ENCODE results near the gene APOM. TPM values are rescaled to one million over a fixed set of nuclear protein-coding genes. Genes with fewer than 3 reads are reported as not detected.

The APOM gene
- total and polyA plus RNA-seq, 4 experiments from 2014 or later: 1.3 to 5.2 (median 3.2) TPM

- Mint-ChIP-seq H3K4me3 (no peak overlapping the region), H3K4me1 (peaks cover 0 to 3% (median under 1%) of the 10 kb centered on the region in 4 donors), H3K27ac (peak overlapping the region in 6 of 7 donors; percentile 9 to 83 (median 62)), H3K9me3 (no peaks in the 10 kb centered on the region), H3K36me3 (peaks cover 25 to 71% of the 10 kb centered on the region in 2 donors), H3K27me3 (no peaks in the 10 kb centered on the region)
- intact Hi-C loops (cut with micrococcal nuclease): no loop called here
- H3K36me3 ChIP-seq (ENCODE audit: insufficient read depth, low read length): peaks cover 66% of the 10 kb centered on the region
- no peaks in the 10 kb centered on the region for H3K9me3 ChIP-seq (ENCODE audit: control insufficient read depth in 1 of 2, low read length in 2 of 2)
- ChIA-PET POLR2A (ENCODE audit: partially characterized antibody) (interaction anchor here (1.0 to 1.6 kb wide), 2 partner anchors 12 to 174 kb away, joined by 3 to 4 read pairs; no protein-coding TSS in a partner anchor), CTCF (ENCODE audit: partially characterized antibody) (interaction anchor here (1.0 to 1.9 kb wide), 8 partner anchors 9 to 185 kb away, joined by 3 to 5 read pairs (median 3); partner anchors contain the start of genes LY6G5C and MPIG6B)
- no peaks in the 10 kb centered on the region for H3K27me3 ChIP-seq (ENCODE audit: insufficient read depth, low read length)
- no peaks in the 10 kb centered on the region for H3K4me1 ChIP-seq (ENCODE audit: insufficient read depth, low read length)
- no peak for DNase-seq
- H3K27ac ChIP-seq (ENCODE audit: low read depth, low read length): no peak overlapping the region
- H3K4me3 ChIP-seq (ENCODE audit: low read length in 2 of 2): no peak overlapping the region
Measured at GRCh38 chr6:31690231-31691077, 34.8 kb downstream of the APOM start.

GRCh38 chr6:31691078-31691463, 35.4 kb downstream of the APOM start:
- Mint-ChIP-seq H3K27ac (peak overlapping the region in 3 of 7 donors; percentile 61 to 83 (median 77)), H3K9me3 (no peaks in the 10 kb centered on the region), H3K4me3 (no peak overlapping the region), H3K4me1 (peaks cover 0 to 3% (median under 1%) of the 10 kb centered on the region in 4 donors), H3K27me3 (no peaks in the 10 kb centered on the region), H3K36me3 (peaks cover 24 to 70% of the 10 kb centered on the region in 2 donors)
- Histone ChIP-seq H3K4me1 (ENCODE audit: insufficient read depth, low read length) (no peaks in the 10 kb centered on the region), H3K36me3 (ENCODE audit: insufficient read depth, low read length) (peaks cover 62% of the 10 kb centered on the region), H3K4me3 (ENCODE audit: low read length in 2 of 2) (no peak overlapping the region), H3K27ac (ENCODE audit: low read depth, low read length) (no peak overlapping the region), H3K9me3 (ENCODE audit: control insufficient read depth in 1 of 2, low read length in 2 of 2) (no peaks in the 10 kb centered on the region), H3K27me3 (ENCODE audit: insufficient read depth, low read length) (no peaks in the 10 kb centered on the region)
- ChIA-PET CTCF (ENCODE audit: partially characterized antibody) (interaction anchor here (1.0 to 1.3 kb wide), 5 partner anchors 32 to 185 kb away, joined by 3 to 4 read pairs (median 3); partner anchors contain the start of gene MPIG6B), POLR2A (ENCODE audit: partially characterized antibody) (interaction anchor here (1.0 to 1.6 kb wide), 3 partner anchors 11 to 173 kb away, joined by 3 to 4 read pairs (median 3); no protein-coding TSS in a partner anchor)
- no peak for DNase-seq
- intact Hi-C loops (cut with micrococcal nuclease): no loop called here

GRCh38 chr6:31691564-31692108, 35.9 kb downstream of the APOM start:
- DNase-seq: no peak
- peaks cover 63% of the 10 kb centered on the region for H3K36me3 ChIP-seq (ENCODE audit: insufficient read depth, low read length)
- H3K4me1 ChIP-seq (ENCODE audit: insufficient read depth, low read length): no peaks in the 10 kb centered on the region
- no peaks in the 10 kb centered on the region for H3K27me3 Mint-ChIP-seq
- H3K27me3 ChIP-seq (ENCODE audit: insufficient read depth, low read length): no peaks in the 10 kb centered on the region
- H3K4me3 Mint-ChIP-seq: no peak overlapping the region
- no peak overlapping the region for H3K4me3 ChIP-seq (ENCODE audit: low read length in 2 of 2)
- H3K27ac ChIP-seq (ENCODE audit: low read depth, low read length): no peak overlapping the region
- peaks cover 22 to 69% of the 10 kb centered on the region in 2 donors for H3K36me3 Mint-ChIP-seq
- intact Hi-C loops (cut with micrococcal nuclease): no loop called here
- peaks cover 0 to 3% (median under 1%) of the 10 kb centered on the region in 4 donors for H3K4me1 Mint-ChIP-seq
- ChIA-PET POLR2A (ENCODE audit: partially characterized antibody) (interaction anchor here (1.0 to 1.4 kb wide), 3 partner anchors 11 to 132 kb away, joined by 3 read pairs; no protein-coding TSS in a partner anchor), CTCF (ENCODE audit: partially characterized antibody) (interaction anchor here (1.1 to 1.3 kb wide), 4 partner anchors 31 to 144 kb away, joined by 3 to 4 read pairs (median 3); partner anchors contain the start of gene MPIG6B)
- H3K9me3 Mint-ChIP-seq: no peaks in the 10 kb centered on the region
- no peaks in the 10 kb centered on the region for H3K9me3 ChIP-seq (ENCODE audit: control insufficient read depth in 1 of 2, low read length in 2 of 2)
- peak overlapping the region in 1 of 7 donors; percentile 21 for H3K27ac Mint-ChIP-seq

GRCh38 chr6:31692353-31692752, 36.7 kb downstream of the APOM start:
- H3K27me3 Mint-ChIP-seq: no peaks in the 10 kb centered on the region
- CTCF ChIA-PET (ENCODE audit: partially characterized antibody): interaction anchor here (1.1 kb wide), 1 partner anchor 78 kb away, joined by 3 read pairs; no protein-coding TSS in a partner anchor
- H3K27me3 ChIP-seq (ENCODE audit: insufficient read depth, low read length): no peaks in the 10 kb centered on the region
- peak overlapping the region in 5 of 7 donors; percentile 7 to 63 (median 27) for H3K27ac Mint-ChIP-seq
- H3K36me3 Mint-ChIP-seq: peaks cover 25 to 70% of the 10 kb centered on the region in 2 donors
- no peak for DNase-seq
- no peaks in the 10 kb centered on the region for H3K9me3 Mint-ChIP-seq
- H3K4me1 ChIP-seq (ENCODE audit: insufficient read depth, low read length): peaks cover 2% of the 10 kb centered on the region
- intact Hi-C loops (cut with micrococcal nuclease): no loop called here
- H3K9me3 ChIP-seq (ENCODE audit: control insufficient read depth in 1 of 2, low read length in 2 of 2): no peaks in the 10 kb centered on the region
- no peak overlapping the region for H3K4me3 Mint-ChIP-seq
- no peak overlapping the region for H3K4me3 ChIP-seq (ENCODE audit: low read length in 2 of 2)
- no peak overlapping the region for H3K27ac ChIP-seq (ENCODE audit: low read depth, low read length)
- POLR2A ChIA-PET (ENCODE audit: partially characterized antibody): interaction anchor here (1.0 to 3.0 kb wide), 4 partner anchors 10 to 182 kb away, joined by 3 to 15 read pairs (median 4); partner anchors contain the start of gene ABHD16A
- H3K36me3 ChIP-seq (ENCODE audit: insufficient read depth, low read length): peaks cover 65% of the 10 kb centered on the region
- H3K4me1 Mint-ChIP-seq: peaks cover 2 to 4% (median 2%) of the 10 kb centered on the region in 4 donors

GRCh38 chr6:31692886-31693285, 37.2 kb downstream of the APOM start:
- DNase-seq: no peak
- H3K27me3 Mint-ChIP-seq: no peaks in the 10 kb centered on the region
- Histone ChIP-seq H3K9me3 (ENCODE audit: control insufficient read depth in 1 of 2, low read length in 2 of 2) (no peaks in the 10 kb centered on the region), H3K27ac (ENCODE audit: low read depth, low read length) (no peak overlapping the region), H3K27me3 (ENCODE audit: insufficient read depth, low read length) (no peaks in the 10 kb centered on the region), H3K4me3 (ENCODE audit: low read length in 2 of 2) (no peak overlapping the region), H3K4me1 (ENCODE audit: insufficient read depth, low read length) (peaks cover 7% of the 10 kb centered on the region), H3K36me3 (ENCODE audit: insufficient read depth, low read length) (peaks cover 65% of the 10 kb centered on the region)
- peaks cover 6 to 9% (median 8%) of the 10 kb centered on the region in 4 donors for H3K4me1 Mint-ChIP-seq
- peak overlapping the region in 2 of 7 donors; percentile 48 to 84 for H3K27ac Mint-ChIP-seq
- ChIA-PET POLR2A (ENCODE audit: partially characterized antibody) (interaction anchor here (1.0 to 3.0 kb wide), 2 partner anchors 10 to 182 kb away, joined by 5 to 15 read pairs; partner anchors contain the start of gene ABHD16A), CTCF (ENCODE audit: partially characterized antibody) (interaction anchor here (1.0 to 1.1 kb wide), 2 partner anchors 12 to 77 kb away, joined by 3 to 4 read pairs; partner anchors contain the start of gene LY6G5C)
- peaks cover 29 to 70% of the 10 kb centered on the region in 2 donors for H3K36me3 Mint-ChIP-seq
- intact Hi-C loops (cut with micrococcal nuclease): no loop called here
- no peaks in the 10 kb centered on the region for H3K9me3 Mint-ChIP-seq
- H3K4me3 Mint-ChIP-seq: no peak overlapping the region

- peaks cover 7% of the 10 kb centered on the region for H3K4me1 ChIP-seq (ENCODE audit: insufficient read depth, low read length)
- H3K4me3 ChIP-seq (ENCODE audit: low read length in 2 of 2): no peak overlapping the region
- H3K36me3 Mint-ChIP-seq: peaks cover 30 to 69% of the 10 kb centered on the region in 2 donors
- no peak overlapping the region for H3K27ac Mint-ChIP-seq
- H3K9me3 ChIP-seq (ENCODE audit: control insufficient read depth in 1 of 2, low read length in 2 of 2): no peaks in the 10 kb centered on the region
- intact Hi-C loops (cut with micrococcal nuclease): no loop called here
- POLR2A ChIA-PET (ENCODE audit: partially characterized antibody): interaction anchor here (0.7 to 3.0 kb wide), 5 partner anchors 9 to 181 kb away, joined by 3 to 15 read pairs (median 5); partner anchors contain the start of gene ABHD16A
- no peak for DNase-seq
- H3K27me3 Mint-ChIP-seq: no peaks in the 10 kb centered on the region
- H3K4me3 Mint-ChIP-seq: no peak overlapping the region
- H3K27ac ChIP-seq (ENCODE audit: low read depth, low read length): no peak overlapping the region
- no peaks in the 10 kb centered on the region for H3K27me3 ChIP-seq (ENCODE audit: insufficient read depth, low read length)
- CTCF ChIA-PET (ENCODE audit: partially characterized antibody): interaction anchor here (0.7 to 1.3 kb wide), 3 partner anchors 9 to 989 kb away, joined by 3 to 4 read pairs (median 4); partner anchors contain the start of gene LY6G5C
- H3K9me3 Mint-ChIP-seq: no peaks in the 10 kb centered on the region
- peaks cover 59% of the 10 kb centered on the region for H3K36me3 ChIP-seq (ENCODE audit: insufficient read depth, low read length)
- peaks cover 8 to 13% (median 10%) of the 10 kb centered on the region in 4 donors for H3K4me1 Mint-ChIP-seq
Measured at GRCh38 chr6:31693535-31693934, 37.8 kb downstream of the APOM start.

All from CD4-positive, alpha-beta memory T cell (primary cell).